HUDEP-2 (cell line): ENCODE results near the gene FBL.

Experiments used
- DNase-seq, 76 experiments: peaks; one replicate each; lab custom pipeline; 2025; ENCODE audit not compliant: unreplicated experiment in 76 of 76; lab: John Stamatoyannopoulos, UW

The FBL gene

DNA sequence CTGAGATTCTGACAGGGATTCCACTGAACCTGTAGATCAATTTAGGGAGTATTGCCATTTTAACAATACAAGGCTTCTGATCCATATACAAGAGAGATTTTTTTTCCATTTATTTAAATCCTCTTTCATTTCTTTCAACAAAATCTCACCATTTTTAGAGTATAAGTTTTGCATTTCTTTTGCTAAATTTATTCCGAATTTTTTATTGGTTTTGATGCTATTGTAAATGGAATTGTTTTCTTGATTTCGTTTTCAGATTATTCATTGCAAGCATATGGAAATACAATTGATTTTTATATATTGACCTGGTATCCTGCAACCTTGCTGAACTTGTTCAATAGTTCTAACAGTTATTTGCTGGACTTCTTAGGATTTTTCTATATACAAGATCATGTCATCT lies 49.1 kb downstream of the FBL start:
- DNase-seq, result no peak

DNA sequence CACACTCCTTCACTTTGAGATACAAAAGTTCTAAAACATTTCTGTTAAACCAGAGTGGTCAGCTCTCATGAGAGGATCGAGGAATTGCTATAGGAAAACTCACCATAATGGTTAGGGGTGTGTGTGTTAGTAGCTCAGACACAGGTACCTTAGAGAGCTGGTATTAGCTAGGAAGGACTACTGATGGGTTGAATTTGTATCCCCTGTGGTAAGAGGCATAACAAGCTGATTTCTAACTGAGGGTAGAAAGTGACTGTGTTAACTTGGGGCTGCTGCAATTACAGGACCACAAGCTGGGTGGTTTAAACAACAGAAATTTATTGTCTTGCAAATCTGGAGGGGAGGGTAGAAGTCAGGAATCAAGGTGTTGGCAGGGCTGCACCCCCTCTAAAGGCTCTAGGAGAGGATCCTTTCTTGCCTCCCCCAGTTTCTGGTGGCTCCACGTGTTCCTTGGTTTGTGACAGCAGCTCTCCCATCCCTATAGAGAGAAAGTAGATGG lies 50.1 kb downstream of the FBL start:
- no peak for DNase-seq

DNA sequence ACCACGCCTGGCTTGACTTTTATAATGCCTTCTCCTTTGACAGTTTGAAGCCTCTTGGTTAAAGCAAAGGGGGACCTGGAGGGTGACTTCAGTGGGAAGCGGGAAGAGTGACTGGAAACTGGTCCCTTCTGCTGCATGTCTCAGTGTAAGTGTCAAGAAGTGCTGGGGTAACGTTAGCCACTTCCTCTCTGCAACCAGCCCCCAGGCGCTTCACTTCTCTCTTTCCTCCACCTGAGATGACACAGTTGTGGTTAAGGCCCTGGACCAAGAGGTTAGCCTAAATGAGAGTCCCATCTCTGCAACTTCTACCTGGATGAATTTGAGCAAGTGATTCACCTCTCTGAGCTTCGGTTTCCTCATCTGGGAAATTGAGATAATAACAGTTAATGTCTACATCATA lies 51.2 kb downstream of the FBL start:
- no peak for DNase-seq

DNA sequence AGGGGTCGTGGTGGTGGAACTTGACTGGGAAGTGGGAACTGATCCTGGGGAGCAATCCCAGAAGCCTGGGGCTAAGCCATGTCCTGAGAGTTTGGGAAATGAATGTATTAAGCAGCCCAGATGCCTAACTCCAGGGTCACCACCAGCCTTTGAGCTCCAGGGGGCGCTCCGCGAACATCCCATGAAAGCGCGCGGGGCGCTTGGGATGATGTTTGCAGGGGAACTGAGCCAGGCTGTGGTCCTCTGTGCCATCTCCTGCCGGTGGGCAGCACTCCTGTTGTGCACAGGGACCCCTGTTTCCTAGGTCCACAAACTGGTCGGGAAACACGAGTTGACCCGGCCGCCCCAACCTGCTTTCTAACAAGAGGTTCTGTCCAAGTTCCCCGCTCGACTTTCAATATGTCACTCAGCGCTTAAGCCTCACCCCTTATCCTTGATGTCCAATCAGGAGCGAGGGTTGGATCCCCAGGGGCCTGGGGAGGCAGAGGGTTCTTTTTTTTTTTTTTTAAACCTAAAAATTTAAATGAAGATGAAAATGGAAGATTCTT lies 53.1 kb downstream of the FBL start:
- peak in 63 of 76 experiments; percentile 12 to 80 (median 58) for DNase-seq

DNA sequence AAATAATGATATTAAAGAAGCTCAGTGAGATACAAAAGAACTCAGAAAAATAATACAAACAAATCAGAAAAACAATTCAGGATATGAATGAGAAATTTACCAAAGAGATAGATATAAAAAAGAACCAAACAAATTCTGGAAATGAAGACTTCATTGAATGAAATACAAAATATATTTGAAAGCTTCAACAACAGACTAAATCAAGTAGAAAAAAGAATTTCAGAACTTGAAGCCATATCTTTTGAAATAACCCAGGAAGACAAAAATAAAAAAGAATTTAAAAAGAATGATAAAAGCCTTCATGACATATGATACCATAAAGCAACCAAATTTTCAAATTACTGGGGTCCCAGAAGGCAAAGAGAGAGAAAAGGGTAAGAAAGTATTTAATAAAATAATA lies 57.9 kb downstream of the FBL start:
- no peak for DNase-seq
